ENCODE measurements around the gene TYW5. TPM values are rescaled to one million over a fixed set of nuclear protein-coding genes. Genes with fewer than 3 reads are reported as not detected.

The TYW5 gene
- total RNA-seq, 1 donor from 2014 or later: 9.2 TPM

- Histone ChIP-seq H3K4me2 (ENCODE audit: low read length) (no peak overlapping the region), H3K36me3 (ENCODE audit: insufficient read depth, low read length) (peaks cover 25% of the 10 kb centered on the region), H3K27ac (ENCODE audit: low read depth, low read length) (no peak overlapping the region), H3K9ac (ENCODE audit: low read length) (no peak overlapping the region), H3K27me3 (ENCODE audit: insufficient read depth, low read length) (no peaks in the 10 kb centered on the region), H3K9me3 (ENCODE audit: insufficient read depth, low read depth, low read length) (no peaks in the 10 kb centered on the region), H4K20me1 (ENCODE audit: insufficient read depth, low read length) (peaks cover 14% of the 10 kb centered on the region), H3K4me3 (ENCODE audit: insufficient read depth, low read depth, low read length) (no peak overlapping the region), H3K4me1 (ENCODE audit: insufficient read depth, low read length) (no peaks in the 10 kb centered on the region), H3K79me2 (ENCODE audit: insufficient read depth, low read length) (peaks cover 29% of the 10 kb centered on the region), H2AFZ (ENCODE audit: low read depth, low read length) (no peak overlapping the region)
- no peaks in the 10 kb centered on the region for H3K4me1 Mint-ChIP-seq (ENCODE audit: low read depth, unreplicated experiment)
- TF ChIP-seq EZH2 (IDR thresholded peaks at IDR 0.05; ENCODE audit: insufficient read depth, low read length): no peak
- TF ChIP-seq, protein P1, sequence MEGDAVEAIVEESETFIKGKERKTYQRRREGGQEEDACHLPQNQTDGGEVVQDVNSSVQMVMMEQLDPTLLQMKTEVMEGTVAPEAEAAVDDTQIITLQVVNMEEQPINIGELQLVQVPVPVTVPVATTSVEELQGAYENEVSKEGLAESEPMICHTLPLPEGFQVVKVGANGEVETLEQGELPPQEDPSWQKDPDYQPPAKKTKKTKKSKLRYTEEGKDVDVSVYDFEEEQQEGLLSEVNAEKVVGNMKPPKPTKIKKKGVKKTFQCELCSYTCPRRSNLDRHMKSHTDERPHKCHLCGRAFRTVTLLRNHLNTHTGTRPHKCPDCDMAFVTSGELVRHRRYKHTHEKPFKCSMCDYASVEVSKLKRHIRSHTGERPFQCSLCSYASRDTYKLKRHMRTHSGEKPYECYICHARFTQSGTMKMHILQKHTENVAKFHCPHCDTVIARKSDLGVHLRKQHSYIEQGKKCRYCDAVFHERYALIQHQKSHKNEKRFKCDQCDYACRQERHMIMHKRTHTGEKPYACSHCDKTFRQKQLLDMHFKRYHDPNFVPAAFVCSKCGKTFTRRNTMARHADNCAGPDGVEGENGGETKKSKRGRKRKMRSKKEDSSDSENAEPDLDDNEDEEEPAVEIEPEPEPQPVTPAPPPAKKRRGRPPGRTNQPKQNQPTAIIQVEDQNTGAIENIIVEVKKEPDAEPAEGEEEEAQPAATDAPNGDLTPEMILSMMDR (IDR thresholded peaks at IDR 0.05; ENCODE audit: insufficient read depth, low read depth, low read length): no peak
- no peaks in the 10 kb centered on the region for H3K9me3 Mint-ChIP-seq (ENCODE audit: unreplicated experiment)
- H3K27me3 Mint-ChIP-seq (ENCODE audit: low read depth, unreplicated experiment): no peaks in the 10 kb centered on the region
- FAIRE-seq: no peak
- DNase-seq (ENCODE audit: low read depth): peak; percentile 8
- H3K27ac Mint-ChIP-seq (ENCODE audit: unreplicated experiment): no peak overlapping the region
- no peak overlapping the region for H3K4me3 Mint-ChIP-seq (ENCODE audit: unreplicated experiment)
- peaks cover 9% of the 10 kb centered on the region for H3K36me3 Mint-ChIP-seq (ENCODE audit: low read depth, unreplicated experiment)
Measured at GRCh38 chr2:199946836-199947235, 8.5 kb downstream of the TYW5 start.

GRCh38 chr2:199946196-199946595, 9.1 kb downstream of the TYW5 start:
- no peak overlapping the region for H2AFZ ChIP-seq (ENCODE audit: low read depth, low read length)
- H4K20me1 ChIP-seq (ENCODE audit: insufficient read depth, low read length): peaks cover 14% of the 10 kb centered on the region
- DNase-seq (ENCODE audit: low read depth) (no peak), FAIRE-seq (no peak)
- H3K27me3 ChIP-seq (ENCODE audit: insufficient read depth, low read length): no peaks in the 10 kb centered on the region
- H3K4me3 ChIP-seq (ENCODE audit: insufficient read depth, low read depth, low read length): no peak overlapping the region
- Mint-ChIP-seq H3K27me3 (ENCODE audit: low read depth, unreplicated experiment) (no peaks in the 10 kb centered on the region), H3K36me3 (ENCODE audit: low read depth, unreplicated experiment) (peaks cover 9% of the 10 kb centered on the region), H3K4me3 (ENCODE audit: unreplicated experiment) (no peak overlapping the region), H3K4me1 (ENCODE audit: low read depth, unreplicated experiment) (no peaks in the 10 kb centered on the region), H3K9me3 (ENCODE audit: unreplicated experiment) (no peaks in the 10 kb centered on the region), H3K27ac (ENCODE audit: unreplicated experiment) (no peak overlapping the region)
- H3K9ac ChIP-seq (ENCODE audit: low read length): no peak overlapping the region
- H3K4me1 ChIP-seq (ENCODE audit: insufficient read depth, low read length): no peaks in the 10 kb centered on the region
- no peaks in the 10 kb centered on the region for H3K9me3 ChIP-seq (ENCODE audit: insufficient read depth, low read depth, low read length)
- TF ChIP-seq, protein P1 (IDR thresholded peaks at IDR 0.05; ENCODE audit: insufficient read depth, low read depth, low read length): no peak
- no peak for TF ChIP-seq EZH2 (IDR thresholded peaks at IDR 0.05; ENCODE audit: insufficient read depth, low read length)
- H3K79me2 ChIP-seq (ENCODE audit: insufficient read depth, low read length): peaks cover 25% of the 10 kb centered on the region
- H3K27ac ChIP-seq (ENCODE audit: low read depth, low read length): no peak overlapping the region
- peaks cover 25% of the 10 kb centered on the region for H3K36me3 ChIP-seq (ENCODE audit: insufficient read depth, low read length)
- H3K4me2 ChIP-seq (ENCODE audit: low read length): no peak overlapping the region

- no peak for DNase-seq (ENCODE audit: low read depth)
- Histone ChIP-seq H4K20me1 (ENCODE audit: insufficient read depth, low read length) (peaks cover 9% of the 10 kb centered on the region), H3K4me3 (ENCODE audit: insufficient read depth, low read depth, low read length) (no peak overlapping the region), H3K27ac (ENCODE audit: low read depth, low read length) (no peak overlapping the region), H3K4me2 (ENCODE audit: low read length) (no peak overlapping the region), H3K9ac (ENCODE audit: low read length) (no peak overlapping the region), H3K9me3 (ENCODE audit: insufficient read depth, low read depth, low read length) (no peaks in the 10 kb centered on the region), H3K27me3 (ENCODE audit: insufficient read depth, low read length) (no peaks in the 10 kb centered on the region), H2AFZ (ENCODE audit: low read depth, low read length) (no peak overlapping the region), H3K4me1 (ENCODE audit: insufficient read depth, low read length) (no peaks in the 10 kb centered on the region), H3K79me2 (ENCODE audit: insufficient read depth, low read length) (peaks cover 6% of the 10 kb centered on the region), H3K36me3 (ENCODE audit: insufficient read depth, low read length) (peaks cover 19% of the 10 kb centered on the region)
- no peak for FAIRE-seq
- no peaks in the 10 kb centered on the region for H3K4me1 Mint-ChIP-seq (ENCODE audit: low read depth, unreplicated experiment)
- no peak overlapping the region for H3K27ac Mint-ChIP-seq (ENCODE audit: unreplicated experiment)
- no peak overlapping the region for H3K4me3 Mint-ChIP-seq (ENCODE audit: unreplicated experiment)
- H3K27me3 Mint-ChIP-seq (ENCODE audit: low read depth, unreplicated experiment): no peaks in the 10 kb centered on the region
- peaks cover 11% of the 10 kb centered on the region for H3K36me3 Mint-ChIP-seq (ENCODE audit: low read depth, unreplicated experiment)
- no peak for TF ChIP-seq EZH2 (IDR thresholded peaks at IDR 0.05; ENCODE audit: insufficient read depth, low read length)
- TF ChIP-seq, protein P1 (IDR thresholded peaks at IDR 0.05; ENCODE audit: insufficient read depth, low read depth, low read length): no peak
- H3K9me3 Mint-ChIP-seq (ENCODE audit: unreplicated experiment): no peaks in the 10 kb centered on the region
Measured at GRCh38 chr2:199943373-199943772, 11.9 kb downstream of the TYW5 start.

Measured in astrocyte (in vitro differentiated cells and primary cell).